Neural progenitor cell (in vitro differentiated cells): ENCODE results near the gene INSIG1. TPM values are rescaled to one million over a fixed set of nuclear protein-coding genes. Genes with fewer than 3 reads are reported as not detected.

Experiments
- DNase-seq: peaks from one replicate; pipeline ENCODE4 v3.0.0-alpha.2; 2016; ENCODE audit warnings: low spot score
- H2AFZ ChIP-seq: fragments of 200-600 bp; sonication (generic); replicated peaks from 2 replicates; pipeline ENCODE4 v1.6.1; 2016; ENCODE audit warnings: antibody characterized with exemption
- H3F3A ChIP-seq: fragments of 200-600 bp; sonication (generic); 2 replicates; pipeline ENCODE4 v1.6.1; 2016; ENCODE audit warnings: antibody characterized with exemption, low read depth
- H3K27ac ChIP-seq: fragments of 200-600 bp; sonication (generic); 2 replicates; pipeline ENCODE4 v1.5.1; 2016; ENCODE audit warnings: mild to moderate bottlenecking
- H3K27me3 ChIP-seq: fragments of 200-600 bp; sonication (generic); 2 replicates; pipeline ENCODE4 v1.6.1; 2016; ENCODE audit warnings: mild to moderate bottlenecking, moderate library complexity
- H3K36me3 ChIP-seq: fragments of 200-600 bp; sonication (generic); 2 replicates; pipeline ENCODE4 v1.5.1; 2016
- H3K4me1 ChIP-seq: fragments of 200-600 bp; sonication (generic); 2 replicates; pipeline ENCODE4 v1.6.1; 2016; ENCODE audit warnings: mixed run types
- H3K4me2 ChIP-seq: fragments of 200-600 bp; sonication (generic); 2 replicates; pipeline ENCODE4 v1.6.1; 2016
- H3K4me3 ChIP-seq: fragments of 200-600 bp; sonication (generic); 2 replicates; pipeline ENCODE4 v1.5.1; 2016
- H3K79me2 ChIP-seq: fragments of 200-600 bp; sonication (generic); 2 replicates; pipeline ENCODE4 v1.6.1; 2016; ENCODE audit warnings: low read depth
- H3K9ac ChIP-seq: fragments of 200-600 bp; sonication (generic); 2 replicates; pipeline ENCODE4 v1.6.1; 2016
- H3K9me3 ChIP-seq: fragments of 200-600 bp; sonication (generic); 2 replicates; pipeline ENCODE4 v1.5.1; 2016; ENCODE audit warnings: low read depth
- H4K20me1 ChIP-seq: fragments of 200-600 bp; sonication (generic); 2 replicates; pipeline ENCODE4 v1.6.1; 2016; ENCODE audit warnings: low read depth
- H3K27ac Mint-ChIP-seq: 3 replicates; pipeline ENCODE4 v1.8.0; 2021; ENCODE audit warnings: mixed read lengths
- H3K27me3 Mint-ChIP-seq: 2 replicates; pipeline ENCODE4 v1.8.0; 2022; ENCODE audit warnings: low read depth, mild to moderate bottlenecking, inconsistent platforms, moderate library complexity, mixed read lengths; ENCODE audit not compliant: insufficient read depth
- H3K36me3 Mint-ChIP-seq: 3 replicates; pipeline ENCODE4 v1.8.0; 2021; ENCODE audit warnings: mixed read lengths
- H3K4me1 Mint-ChIP-seq: 3 replicates; pipeline ENCODE4 v1.8.0; 2021; ENCODE audit warnings: mixed read lengths
- H3K4me3 Mint-ChIP-seq: 3 replicates; pipeline ENCODE4 v1.8.0; 2021; ENCODE audit warnings: mild to moderate bottlenecking, moderate library complexity, mixed read lengths
- H3K9me3 Mint-ChIP-seq: 3 replicates; pipeline ENCODE4 v1.8.0; 2020; ENCODE audit warnings: mixed read lengths
- CTCF ChIP-seq: fragments of 200-600 bp; sonication (generic); IDR thresholded peaks from 2 replicates; pipeline ENCODE4 v1.5.1; 2017; ENCODE audit warnings: antibody characterized with exemption, mild to moderate bottlenecking
- EZH2 ChIP-seq: fragments of 200-600 bp; sonication (generic); IDR thresholded peaks from 2 replicates; pipeline ENCODE4 v1.6.1; 2017; ENCODE audit warnings: antibody characterized with exemption, mild to moderate bottlenecking, moderate library complexity
- EZH2phosphoT487 ChIP-seq: fragments of 200-600 bp; sonication (generic); IDR thresholded peaks from 2 replicates; pipeline ENCODE4 v1.6.1; 2017; ENCODE audit warnings: antibody characterized with exemption
- total RNA-seq: library from RNA; depleted of rRNA; stranded (reverse); fragments of >200 nt; gene quantifications from 2 replicates; pipeline ENCODE4 v1.2.3, GENCODE V29; 2015; ENCODE audit warnings: low replicate concordance

The INSIG1 gene
- total RNA-seq, 1 donor from 2014 or later, result 94.3 TPM

DNA sequence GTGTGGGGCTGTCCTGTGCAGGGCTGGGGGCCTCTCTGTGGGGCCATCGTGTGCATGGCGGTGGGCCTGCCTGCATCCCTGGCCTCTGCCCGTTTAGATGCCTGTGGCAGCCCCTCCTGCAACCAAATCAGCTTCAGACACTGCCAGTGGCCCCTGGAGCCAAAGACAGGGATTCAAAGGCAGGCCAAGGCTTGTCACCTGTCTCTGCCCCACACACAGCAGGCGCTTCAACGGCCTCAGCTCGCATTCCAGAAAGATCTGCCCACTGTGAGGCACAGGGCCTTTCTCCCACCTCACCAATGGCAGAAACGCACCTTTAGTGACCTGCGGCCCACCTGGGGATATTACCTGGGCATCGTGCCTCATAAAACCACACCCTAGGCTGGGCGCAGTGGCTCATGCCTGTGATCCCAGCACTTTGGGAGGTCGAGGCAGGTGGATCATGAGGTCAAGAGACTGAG, 46.0 kb downstream of the INSIG1 start:
- Histone ChIP-seq H3K9ac (no peak overlapping the region), H4K20me1 (peaks cover 2% of the 10 kb centered on the region), H2AFZ (no peak overlapping the region), H3K27ac (no peak overlapping the region), H3K4me1 (no peaks in the 10 kb centered on the region), H3K79me2 (no peaks in the 10 kb centered on the region), H3K4me2 (no peak overlapping the region), H3K27me3 (peaks cover 26% of the 10 kb centered on the region), H3K36me3 (no peaks in the 10 kb centered on the region), H3K9me3 (no peaks in the 10 kb centered on the region), H3K4me3 (no peak overlapping the region), H3F3A (no peaks in the 10 kb centered on the region)
- Mint-ChIP-seq H3K27ac (no peak overlapping the region), H3K36me3 (no peaks in the 10 kb centered on the region), H3K4me3 (peak overlapping the region; percentile 27), H3K27me3 (peaks cover 13% of the 10 kb centered on the region), H3K9me3 (peaks cover 5% of the 10 kb centered on the region), H3K4me1 (peaks cover 18% of the 10 kb centered on the region)
- DNase-seq, result no peak
- TF ChIP-seq EZH2phosphoT487, result no peak
- no peak for TF ChIP-seq CTCF

- no peaks in the 10 kb centered on the region for H3K4me1 ChIP-seq
- H3K4me3 ChIP-seq, result peak overlapping the region; percentile 57
- H3K27me3 ChIP-seq, result peaks cover 31% of the 10 kb centered on the region
- H3F3A ChIP-seq, result no peaks in the 10 kb centered on the region
- no peak overlapping the region for H3K27ac Mint-ChIP-seq
- H3K36me3 Mint-ChIP-seq, result no peaks in the 10 kb centered on the region
- H3K27ac ChIP-seq, result no peak overlapping the region
- no peak overlapping the region for H3K9ac ChIP-seq
- H3K9me3 ChIP-seq, result no peaks in the 10 kb centered on the region
- H3K27me3 Mint-ChIP-seq, result peaks cover 13% of the 10 kb centered on the region
- no peak for TF ChIP-seq EZH2
- no peak for TF ChIP-seq EZH2phosphoT487
- TF ChIP-seq CTCF, result no peak
- no peaks in the 10 kb centered on the region for H3K79me2 ChIP-seq
- peaks cover 2% of the 10 kb centered on the region for H4K20me1 ChIP-seq
- H3K4me3 Mint-ChIP-seq, result peak overlapping the region; percentile 27
- DNase-seq, result no peak
- H3K4me2 ChIP-seq, result peak overlapping the region; percentile 89
- no peaks in the 10 kb centered on the region for H3K36me3 ChIP-seq
- peaks cover 5% of the 10 kb centered on the region for H3K9me3 Mint-ChIP-seq
- H3K4me1 Mint-ChIP-seq, result peaks cover 15% of the 10 kb centered on the region
- H2AFZ ChIP-seq, result peak overlapping the region; percentile 98
These were observed 46.6 kb downstream of the INSIG1 start for GRCh38 chr7:155344270-155344617.

- no peak overlapping the region for H3K27ac Mint-ChIP-seq
- H3K4me1 Mint-ChIP-seq, result peaks cover 15% of the 10 kb centered on the region
- no peaks in the 10 kb centered on the region for H3K4me1 ChIP-seq
- H3K4me3 ChIP-seq, result peak overlapping the region; percentile 57
- no peaks in the 10 kb centered on the region for H3F3A ChIP-seq
- no peaks in the 10 kb centered on the region for H3K79me2 ChIP-seq
- H2AFZ ChIP-seq, result peak overlapping the region; percentile 98
- H3K4me3 Mint-ChIP-seq, result peak overlapping the region; percentile 65
- TF ChIP-seq CTCF, result peak; percentile 88
- TF ChIP-seq EZH2, result peak; percentile 49
- TF ChIP-seq EZH2phosphoT487, result peak; percentile 44
- peak overlapping the region; percentile 89 for H3K4me2 ChIP-seq
- peak; percentile 90 for DNase-seq
- peaks cover 37% of the 10 kb centered on the region for H3K27me3 ChIP-seq
- no peak overlapping the region for H3K9ac ChIP-seq
- peaks cover 5% of the 10 kb centered on the region for H3K9me3 Mint-ChIP-seq
- no peaks in the 10 kb centered on the region for H3K9me3 ChIP-seq
- peaks cover 2% of the 10 kb centered on the region for H4K20me1 ChIP-seq
- H3K27me3 Mint-ChIP-seq, result peaks cover 13% of the 10 kb centered on the region
- H3K36me3 Mint-ChIP-seq, result no peaks in the 10 kb centered on the region
- no peaks in the 10 kb centered on the region for H3K36me3 ChIP-seq
- no peak overlapping the region for H3K27ac ChIP-seq
These were observed 47.1 kb downstream of the INSIG1 start for GRCh38 chr7:155344618-155345433.
